Muscle layer of duodenum (tissue), 2 donors: ENCODE results near the gene STK4.
"Not testable (repeated sequence)": the region's sequence is repeated elsewhere in the genome, so short reads cannot be mapped to it uniquely, and the experiment has no call there.

Experiments
- H3K27ac ChIP-seq: one replicate; pipeline ENCODE4 v1.7.0; 2013; ENCODE audit warnings: mild to moderate bottlenecking, low read length
- H3K27me3 ChIP-seq: one replicate; pipeline ENCODE4 v1.7.0; 2013; ENCODE audit warnings: low read depth, mild to moderate bottlenecking, control low read depth, low read length
- H3K36me3 ChIP-seq, 2 donors: one replicate each; pipeline ENCODE4 v1.7.0; 2013; ENCODE audit warnings: low read length in 2 of 2, control low read depth in 1 of 2, mild to moderate bottlenecking in 1 of 2; ENCODE audit not compliant: insufficient read depth in 2 of 2, control insufficient read depth in 1 of 2
- H3K4me1 ChIP-seq, 2 donors: one replicate each; pipeline ENCODE4 v1.7.0; 2013; ENCODE audit warnings: low read length in 2 of 2, mild to moderate bottlenecking in 2 of 2, control low read depth in 1 of 2, moderate library complexity in 1 of 2; ENCODE audit not compliant: insufficient read depth in 2 of 2, control insufficient read depth in 1 of 2
- H3K4me3 ChIP-seq, 2 donors: one replicate each; pipeline ENCODE4 v1.7.0; 2013; ENCODE audit warnings: low read length in 2 of 2, low read depth in 1 of 2, mild to moderate bottlenecking in 1 of 2
- H3K9me3 ChIP-seq, 2 donors: one replicate each; pipeline ENCODE4 v1.7.0; 2013; ENCODE audit warnings: low read length in 2 of 2, control low read depth in 1 of 2, mild to moderate bottlenecking in 1 of 2; ENCODE audit not compliant: control insufficient read depth in 1 of 2
- donor health status: healthy.

The STK4 gene

DNA sequence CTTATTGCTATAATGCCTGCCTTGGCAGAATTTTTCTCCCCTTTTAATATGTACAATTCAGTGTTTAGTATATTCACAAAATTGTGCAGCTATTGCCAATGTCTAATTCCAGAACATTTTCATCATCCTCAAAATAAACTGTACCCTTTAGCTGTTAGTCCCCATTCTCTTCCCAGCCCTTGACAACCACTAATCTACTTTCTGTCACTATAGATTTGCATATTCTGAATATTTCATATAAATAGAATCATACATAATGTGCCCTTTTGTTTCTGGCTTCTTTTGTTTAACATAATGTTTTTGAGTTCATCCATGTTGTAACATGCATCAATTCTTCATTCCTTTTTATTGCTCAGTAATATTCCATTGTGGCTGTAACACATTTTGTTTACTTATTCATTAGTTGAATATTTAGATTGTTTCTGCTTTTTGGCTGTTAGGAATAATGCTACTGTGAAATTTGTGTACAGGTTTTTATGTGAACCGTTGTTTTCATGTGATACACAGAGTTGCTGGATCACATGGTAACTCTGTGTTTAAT is 22.4 kb downstream of the STK4 start:
- peaks cover 5 to 10% of the 10 kb centered on the region in 2 donors for H3K36me3 ChIP-seq
- H3K27ac ChIP-seq = no peak overlapping the region

DNA sequence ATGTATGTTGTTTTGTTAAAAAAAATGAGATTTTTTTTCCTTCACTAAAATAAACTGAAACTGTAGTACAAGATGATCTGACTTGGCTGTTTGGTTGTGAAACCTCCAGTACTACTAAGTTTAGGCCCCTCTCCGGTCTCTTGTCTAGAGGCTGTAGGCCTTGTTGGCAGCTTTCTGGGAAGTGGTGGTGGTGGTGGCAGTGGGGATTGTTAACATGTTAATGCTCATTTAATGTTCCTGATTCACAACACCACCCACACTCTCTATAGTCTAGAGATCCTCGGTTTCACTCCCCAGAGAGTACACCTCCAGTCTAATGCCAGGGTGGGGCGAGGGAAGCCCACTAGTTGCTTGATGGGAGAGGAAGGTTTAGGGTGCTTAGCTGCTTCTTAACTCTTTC is 24.1 kb downstream of the STK4 start:
- no peaks in the 10 kb centered on the region for H3K4me1 ChIP-seq
- H3K27me3 ChIP-seq = no peaks in the 10 kb centered on the region
- no peak overlapping the region for H3K4me3 ChIP-seq
- H3K9me3 ChIP-seq = no peaks in the 10 kb centered on the region
- peak overlapping the region; percentile 71 for H3K27ac ChIP-seq
- peaks cover 5 to 6% of the 10 kb centered on the region in 2 donors for H3K36me3 ChIP-seq

More for the DNA sequence above, 22.4 kb downstream of the STK4 start:
- Histone ChIP-seq H3K9me3 (no peaks in the 10 kb centered on the region), H3K4me3 (no peak overlapping the region), H3K27me3 (no peaks in the 10 kb centered on the region), H3K4me1 (no peaks in the 10 kb centered on the region)

DNA sequence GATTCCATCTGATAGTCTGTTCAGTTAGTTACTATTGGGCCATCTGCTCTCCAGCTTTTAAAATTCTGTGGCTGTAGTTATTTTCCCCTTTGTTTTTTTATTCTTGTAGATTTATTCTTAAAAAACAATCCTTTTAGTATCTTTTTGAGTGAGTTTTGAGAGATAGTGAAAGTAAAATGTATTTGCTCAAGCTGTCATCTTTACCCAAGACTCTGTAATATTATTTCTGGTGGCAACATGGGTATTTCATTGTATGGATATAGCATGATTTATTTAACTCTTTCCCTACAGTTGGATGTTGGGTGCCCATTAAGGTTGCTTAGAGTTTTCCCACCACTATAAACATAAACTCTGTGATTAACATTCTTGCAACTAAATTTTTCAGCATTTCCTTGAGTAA is 24.6 kb downstream of the STK4 start:
- Histone ChIP-seq H3K4me3 (no peak overlapping the region), H3K27me3 (no peaks in the 10 kb centered on the region), H3K36me3 (peaks cover 6% of the 10 kb centered on the region in 2 donors), H3K9me3 (no peaks in the 10 kb centered on the region), H3K4me1 (no peaks in the 10 kb centered on the region), H3K27ac (peak overlapping the region; percentile 71)

DNA sequence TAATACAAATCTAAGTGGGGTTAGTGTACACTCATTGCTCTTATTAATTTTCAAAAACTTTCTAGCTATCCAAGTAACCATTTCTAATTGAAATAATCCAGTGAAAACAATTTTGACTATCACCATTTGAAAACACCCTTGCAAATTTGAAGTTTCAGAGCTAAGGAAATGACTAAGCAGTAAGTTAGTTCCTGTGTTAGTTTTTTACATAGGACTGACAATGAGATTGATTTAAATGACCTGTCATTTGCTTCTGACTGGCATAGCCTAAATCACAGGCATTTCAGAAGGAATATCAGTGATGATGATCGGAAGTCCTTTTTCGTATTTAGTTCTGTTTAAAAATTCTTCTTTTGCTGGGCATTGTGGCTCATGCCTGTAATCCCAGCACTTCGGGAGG is 27.0 kb downstream of the STK4 start:
- Histone ChIP-seq H3K4me1 (no peaks in the 10 kb centered on the region), H3K4me3 (no peak overlapping the region), H3K27me3 (no peaks in the 10 kb centered on the region), H3K9me3 (no peaks in the 10 kb centered on the region), H3K27ac (no peak overlapping the region), H3K36me3 (peaks cover 12 to 22% of the 10 kb centered on the region in 2 donors)

DNA sequence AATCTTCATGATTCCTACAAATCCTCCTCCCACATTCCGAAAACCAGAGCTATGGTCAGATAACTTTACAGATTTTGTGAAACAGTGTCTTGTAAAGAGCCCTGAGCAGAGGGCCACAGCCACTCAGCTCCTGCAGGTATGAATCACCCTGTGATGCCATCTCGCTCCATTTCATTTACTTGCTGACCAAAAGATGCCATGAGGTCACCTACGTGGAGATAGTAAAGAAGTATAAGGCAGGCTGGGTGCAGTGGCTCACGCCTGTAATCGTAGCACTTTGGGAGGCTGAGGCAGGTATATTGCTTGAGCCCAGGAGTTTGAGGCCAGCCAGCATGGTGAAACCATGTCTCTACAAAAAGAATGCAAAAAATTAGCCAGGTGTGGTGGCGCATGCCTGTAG is 30.9 kb downstream of the STK4 start:
- H3K4me1 ChIP-seq = no peaks in the 10 kb centered on the region
- no peak overlapping the region for H3K4me3 ChIP-seq
- peaks cover 37 to 45% of the 10 kb centered on the region in 2 donors for H3K36me3 ChIP-seq
- H3K27ac ChIP-seq = no peak overlapping the region
- H3K9me3 ChIP-seq = no peaks in the 10 kb centered on the region
- no peaks in the 10 kb centered on the region for H3K27me3 ChIP-seq

DNA sequence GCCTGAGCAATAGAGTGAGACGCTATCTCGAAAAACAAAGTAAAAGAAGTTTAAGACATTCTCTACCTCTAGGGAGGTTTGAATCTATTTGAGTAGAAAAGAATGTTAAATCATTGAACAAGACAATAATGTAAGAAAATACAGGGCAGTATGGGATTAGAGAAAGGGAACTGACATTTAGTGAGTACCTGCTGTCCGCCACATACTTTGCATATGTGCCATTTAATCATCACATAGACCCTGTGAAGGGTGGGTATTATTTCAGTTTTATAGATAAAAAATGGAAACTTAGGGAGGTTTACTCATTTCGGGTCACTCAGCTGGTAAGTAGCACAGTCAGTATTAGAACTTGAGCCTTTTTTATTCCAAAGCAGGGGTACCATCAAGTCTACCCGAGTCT is 31.4 kb downstream of the STK4 start:
- H3K9me3 ChIP-seq = no peaks in the 10 kb centered on the region
- no peaks in the 10 kb centered on the region for H3K4me1 ChIP-seq
- no peak overlapping the region for H3K4me3 ChIP-seq
- H3K36me3 ChIP-seq = peaks cover 37 to 45% of the 10 kb centered on the region in 2 donors
- no peaks in the 10 kb centered on the region for H3K27me3 ChIP-seq
- no peak overlapping the region for H3K27ac ChIP-seq

DNA sequence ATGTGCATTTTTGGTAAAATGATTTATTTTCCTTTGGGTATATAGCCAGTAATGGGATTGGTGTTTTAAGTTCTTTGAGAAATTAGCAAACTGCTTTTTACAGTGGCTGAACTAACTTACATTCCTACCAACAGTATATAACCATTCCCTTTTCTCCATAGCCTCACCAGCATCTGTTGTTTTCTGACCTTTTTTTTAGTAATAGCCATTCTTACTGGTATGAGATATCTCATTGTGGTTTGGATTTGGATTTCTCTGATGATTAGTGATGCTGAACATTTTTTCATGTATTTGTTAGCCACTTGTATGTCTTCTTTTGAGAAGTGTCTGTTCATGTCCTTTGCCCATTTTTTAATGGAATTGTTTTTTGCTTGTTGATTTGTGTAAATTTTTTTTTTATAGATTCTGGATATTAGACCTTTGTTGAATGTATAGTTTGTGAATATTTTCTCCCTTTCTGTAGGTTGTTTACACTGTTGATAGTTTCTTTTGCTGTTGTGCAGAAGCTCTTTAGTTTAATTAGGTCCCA is 42.3 kb downstream of the STK4 start:
- Histone ChIP-seq H3K4me3 (no peak overlapping the region), H3K9me3 (no peaks in the 10 kb centered on the region), H3K36me3 (peaks cover 9 to 22% of the 10 kb centered on the region in 2 donors), H3K4me1 (peaks cover 0 to 4% of the 10 kb centered on the region in 2 donors), H3K27ac (no peak overlapping the region), H3K27me3 (no peaks in the 10 kb centered on the region)

DNA sequence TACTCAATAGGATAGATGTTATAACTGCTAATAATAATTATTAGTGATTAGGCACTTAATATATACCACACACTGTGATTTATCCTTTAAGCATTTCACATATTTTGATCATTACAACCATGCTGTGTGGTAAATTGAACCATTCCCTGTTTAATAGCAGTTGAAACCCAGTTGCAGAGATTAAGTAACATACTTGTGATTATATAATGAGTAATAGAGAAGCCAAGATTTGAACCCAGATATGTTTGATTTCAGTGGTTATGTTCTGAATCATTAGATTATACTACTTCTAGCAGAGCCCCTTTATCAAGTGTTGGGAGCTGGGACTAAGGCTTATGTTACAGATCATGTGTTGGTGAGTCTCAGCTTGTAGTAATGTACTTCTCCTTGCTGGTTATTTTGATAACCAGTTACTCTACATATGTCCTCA is 44.1 kb downstream of the STK4 start:
- no peaks in the 10 kb centered on the region for H3K27me3 ChIP-seq
- no peak overlapping the region for H3K4me3 ChIP-seq
- H3K27ac ChIP-seq = no peak overlapping the region
- H3K36me3 ChIP-seq = peaks cover 13 to 29% of the 10 kb centered on the region in 2 donors
- peaks cover 4 to 6% of the 10 kb centered on the region in 2 donors for H3K4me1 ChIP-seq
- H3K9me3 ChIP-seq = no peaks in the 10 kb centered on the region

DNA sequence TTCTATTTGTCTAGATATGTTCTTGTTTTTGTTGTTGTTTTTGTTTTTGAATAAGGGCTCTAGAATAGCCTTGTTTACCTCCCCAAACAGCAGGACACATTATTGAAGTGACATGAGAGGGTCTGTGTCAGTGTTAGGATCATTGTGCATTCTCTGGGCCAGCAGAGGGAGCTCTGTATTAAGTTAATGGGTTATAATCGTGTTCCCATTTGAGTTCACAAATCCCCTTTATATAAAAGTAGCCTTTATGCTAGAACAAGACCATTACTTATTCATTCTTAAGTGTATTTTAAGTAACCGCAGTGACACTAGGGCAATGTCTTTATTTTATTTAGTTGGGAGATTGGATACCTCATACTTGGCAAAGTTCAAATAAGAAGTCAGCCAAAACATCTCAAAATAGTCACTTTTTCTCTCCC is 44.8 kb downstream of the STK4 start:
- Histone ChIP-seq H3K27ac (no peak overlapping the region), H3K36me3 (peaks cover 17 to 35% of the 10 kb centered on the region in 2 donors), H3K4me3 (no peak overlapping the region), H3K9me3 (no peaks in the 10 kb centered on the region), H3K4me1 (peaks cover 4 to 6% of the 10 kb centered on the region in 2 donors), H3K27me3 (no peaks in the 10 kb centered on the region)

DNA sequence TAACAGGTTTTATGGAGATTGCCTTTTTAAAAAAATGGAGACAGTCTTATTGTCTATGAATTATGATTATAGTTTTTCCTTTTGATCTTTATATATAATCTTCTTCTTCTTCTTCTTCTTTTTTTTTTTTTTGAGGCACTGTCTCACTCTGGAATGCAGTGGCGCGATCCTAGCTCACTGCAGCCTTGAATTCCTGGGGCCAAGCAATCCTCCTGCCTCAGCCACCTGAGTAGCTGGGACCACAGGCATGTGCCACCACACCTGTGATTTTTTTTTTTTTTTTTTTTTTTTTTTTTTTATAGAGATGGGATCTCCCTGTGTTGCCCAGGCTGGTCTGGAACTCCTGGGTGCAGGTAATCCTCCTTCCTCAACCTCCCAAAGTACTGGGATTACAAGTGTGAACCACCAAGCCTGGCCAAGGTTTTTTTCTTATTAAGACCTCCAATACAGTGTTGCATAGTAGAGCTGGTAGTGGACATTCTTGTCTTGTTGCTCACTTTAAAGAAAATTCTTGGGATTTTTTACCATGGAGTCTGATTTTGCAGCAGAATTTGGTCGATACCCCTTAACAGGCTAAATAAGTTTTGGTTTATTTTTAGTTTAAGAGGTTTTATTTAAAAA is 46.5 kb downstream of the STK4 start:
- peaks cover 4 to 6% of the 10 kb centered on the region in 2 donors for H3K4me1 ChIP-seq
- H3K36me3 ChIP-seq = peaks cover 17 to 22% of the 10 kb centered on the region in 2 donors
- H3K27me3 ChIP-seq = no peaks in the 10 kb centered on the region

DNA sequence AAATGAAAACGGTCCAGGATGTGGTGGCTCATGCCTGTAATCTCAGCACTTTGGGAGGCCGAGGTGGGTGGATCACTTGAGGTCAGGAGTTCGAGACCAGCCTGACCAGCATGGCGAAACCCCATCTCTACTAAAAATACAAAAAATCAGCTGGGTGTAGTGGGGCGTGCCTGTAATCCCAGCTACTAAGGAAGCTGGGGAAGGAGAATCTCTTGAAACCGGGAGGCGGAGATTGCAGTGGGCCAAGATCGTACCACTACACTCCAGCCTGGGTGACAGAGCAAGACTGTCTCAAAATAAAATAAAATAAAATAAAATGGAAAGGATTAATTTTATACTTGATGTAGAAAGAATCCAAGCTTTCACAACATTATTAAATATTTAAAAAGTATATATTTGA is 47.8 kb downstream of the STK4 start:
- not testable (repeated sequence) for H3K9me3 ChIP-seq, H3K4me3 ChIP-seq, H3K27ac ChIP-seq, H3K4me1 ChIP-seq, H3K27me3 ChIP-seq
- H3K36me3 ChIP-seq = peaks cover 15 to 17% of the 10 kb centered on the region in 2 donors

More for the DNA sequence above, 46.5 kb downstream of the STK4 start:
- Histone ChIP-seq H3K27ac (no peak overlapping the region), H3K9me3 (no peaks in the 10 kb centered on the region), H3K4me3 (no peak overlapping the region)
